Measurements from ENCODE around the gene SLC30A3.
"Not testable (repeated sequence)": the region's sequence is repeated elsewhere in the genome, so short reads cannot be mapped to it uniquely, and the experiment has no call there.

Gene SLC30A3

GRCh38 chr2:27300606-27301005 is 37.8 kb upstream of the SLC30A3 start:
- not testable (repeated sequence) for H3K27ac Mint-ChIP-seq; DNase-seq; H3K36me3 Mint-ChIP-seq (ENCODE audit: insufficient read depth); H3K9me3 Mint-ChIP-seq; ATAC-seq (replicated peaks); H3K4me3 Mint-ChIP-seq; H3K4me1 Mint-ChIP-seq (ENCODE audit: low read depth in 2 of 2)
- H3K27me3 Mint-ChIP-seq: peaks cover 26 to 45% of the 10 kb centered on the region in 2 donors

GRCh38 chr2:27298391-27299080 is 35.7 kb upstream of the SLC30A3 start:
- ATAC-seq (replicated peaks) (no peak), DNase-seq (no peak)
- Mint-ChIP-seq H3K27ac (no peak overlapping the region), H3K27me3 (peaks cover 26 to 37% of the 10 kb centered on the region in 2 donors), H3K4me1 (ENCODE audit: low read depth in 2 of 2) (peaks cover 0 to 5% of the 10 kb centered on the region in 2 donors), H3K4me3 (no peak overlapping the region), H3K9me3 (no peaks in the 10 kb centered on the region), H3K36me3 (ENCODE audit: insufficient read depth) (no peaks in the 10 kb centered on the region)

GRCh38 chr2:27297195-27297594 is 34.3 kb upstream of the SLC30A3 start:
- Mint-ChIP-seq H3K36me3 (ENCODE audit: insufficient read depth) (no peaks in the 10 kb centered on the region), H3K27ac (no peak overlapping the region), H3K27me3 (peaks cover 32 to 39% of the 10 kb centered on the region in 2 donors), H3K4me3 (no peak overlapping the region), H3K4me1 (ENCODE audit: low read depth in 2 of 2) (no peaks in the 10 kb centered on the region), H3K9me3 (no peaks in the 10 kb centered on the region)
- no peak for ATAC-seq (replicated peaks)
- DNase-seq: no peak

DNA sequence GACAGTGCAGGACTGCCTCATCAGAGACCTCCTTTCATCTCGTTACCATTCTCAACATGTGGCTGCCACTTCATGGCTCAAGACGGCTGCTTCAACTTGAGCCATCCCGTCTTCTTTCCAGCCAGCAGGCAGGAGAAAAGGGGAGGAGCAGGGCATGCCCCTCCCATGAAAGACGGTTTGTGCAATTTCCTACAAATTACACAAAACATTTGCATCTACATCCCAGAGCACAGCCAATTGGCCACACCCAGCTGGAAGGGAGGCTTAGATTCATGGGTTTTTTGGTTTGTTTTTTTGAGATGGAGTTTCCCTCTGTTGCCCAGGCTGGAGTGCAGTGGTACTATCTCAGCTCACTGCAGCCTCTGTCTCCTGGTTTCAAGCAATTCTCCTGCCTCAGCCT is 33.6 kb upstream of the SLC30A3 start:
- no peaks in the 10 kb centered on the region for H3K36me3 Mint-ChIP-seq (ENCODE audit: insufficient read depth)
- no peak overlapping the region for H3K27ac Mint-ChIP-seq

GRCh38 chr2:27294928-27295327 is 32.1 kb upstream of the SLC30A3 start:
- Mint-ChIP-seq H3K27me3 (peaks cover 39 to 49% of the 10 kb centered on the region in 2 donors), H3K4me3 (no peak overlapping the region), H3K4me1 (ENCODE audit: low read depth in 2 of 2) (no peaks in the 10 kb centered on the region)

More for the DNA sequence above, 33.6 kb upstream of the SLC30A3 start:
- H3K4me1 Mint-ChIP-seq (ENCODE audit: low read depth in 2 of 2): no peaks in the 10 kb centered on the region
- ATAC-seq (replicated peaks): no peak
- H3K27me3 Mint-ChIP-seq: peaks cover 37 to 46% of the 10 kb centered on the region in 2 donors
- no peak for DNase-seq
- H3K9me3 Mint-ChIP-seq: no peaks in the 10 kb centered on the region
- H3K4me3 Mint-ChIP-seq: no peak overlapping the region

GRCh38 chr2:27291865-27292264 is 29.0 kb upstream of the SLC30A3 start:
- Mint-ChIP-seq H3K4me3 (no peak overlapping the region), H3K27me3 (peaks cover 20 to 49% of the 10 kb centered on the region in 2 donors), H3K27ac (no peak overlapping the region), H3K9me3 (no peaks in the 10 kb centered on the region), H3K36me3 (ENCODE audit: insufficient read depth) (no peaks in the 10 kb centered on the region), H3K4me1 (ENCODE audit: low read depth in 2 of 2) (no peaks in the 10 kb centered on the region)
- no peak for DNase-seq
- ATAC-seq (replicated peaks): no peak

More at GRCh38 chr2:27294928-27295327, 32.1 kb upstream of the SLC30A3 start:
- ATAC-seq (replicated peaks) (no peak), DNase-seq (no peak)
- Mint-ChIP-seq H3K9me3 (no peaks in the 10 kb centered on the region), H3K36me3 (ENCODE audit: insufficient read depth) (no peaks in the 10 kb centered on the region), H3K27ac (no peak overlapping the region)

GRCh38 chr2:27290549-27290948 is 27.7 kb upstream of the SLC30A3 start:
- Mint-ChIP-seq H3K27ac (no peak overlapping the region), H3K4me3 (no peak overlapping the region), H3K27me3 (peaks cover 25 to 42% of the 10 kb centered on the region in 2 donors), H3K36me3 (ENCODE audit: insufficient read depth) (no peaks in the 10 kb centered on the region), H3K9me3 (no peaks in the 10 kb centered on the region), H3K4me1 (ENCODE audit: low read depth in 2 of 2) (no peaks in the 10 kb centered on the region)
- no peak for ATAC-seq (replicated peaks)
- no peak for DNase-seq

DNA sequence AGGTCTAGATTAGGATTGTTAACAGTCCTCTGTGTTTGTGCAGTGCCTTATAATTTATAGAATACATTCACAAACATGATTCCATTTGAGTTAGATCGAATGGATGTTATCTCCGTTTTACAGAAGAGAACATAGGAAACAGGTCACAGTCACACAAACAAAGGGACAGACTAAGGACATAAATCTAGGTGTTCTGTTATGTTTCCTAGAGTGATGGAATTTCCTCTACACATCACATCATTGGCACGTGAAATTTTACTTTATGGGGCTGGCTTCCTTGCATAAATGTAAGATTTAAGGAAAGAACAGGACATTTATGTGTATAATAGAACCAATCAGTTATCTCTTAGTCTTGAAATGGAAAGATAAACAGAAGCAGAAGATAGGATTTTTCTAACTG is 25.8 kb upstream of the SLC30A3 start:
- Mint-ChIP-seq H3K4me3 (no peak overlapping the region), H3K9me3 (no peaks in the 10 kb centered on the region), H3K27ac (no peak overlapping the region), H3K27me3 (peaks cover 20 to 55% of the 10 kb centered on the region in 2 donors), H3K36me3 (ENCODE audit: insufficient read depth) (no peaks in the 10 kb centered on the region), H3K4me1 (ENCODE audit: low read depth in 2 of 2) (no peaks in the 10 kb centered on the region)
- DNase-seq: no peak
- no peak for ATAC-seq (replicated peaks)

DNA sequence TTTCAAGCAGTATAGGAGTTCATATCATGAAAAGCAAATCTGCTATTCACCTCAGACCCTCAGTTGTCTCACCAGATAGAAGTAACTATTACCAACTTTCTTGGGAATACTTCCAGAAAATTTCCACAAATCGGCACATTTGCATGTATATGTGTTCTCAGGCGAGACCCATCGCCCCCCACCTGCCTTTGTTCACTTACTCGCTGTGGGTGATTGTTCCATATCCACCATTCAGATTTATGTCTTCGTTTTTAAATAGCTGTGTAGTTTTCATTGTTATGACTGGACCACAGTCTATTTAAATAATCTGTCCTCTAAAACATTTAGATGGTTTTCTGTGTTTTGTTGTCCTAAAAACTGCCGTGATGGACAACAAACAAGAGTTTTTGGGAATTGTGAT is 22.6 kb upstream of the SLC30A3 start:
- Mint-ChIP-seq H3K9me3 (no peaks in the 10 kb centered on the region), H3K4me3 (no peak overlapping the region), H3K36me3 (ENCODE audit: insufficient read depth) (no peaks in the 10 kb centered on the region), H3K27ac (no peak overlapping the region), H3K4me1 (ENCODE audit: low read depth in 2 of 2) (no peaks in the 10 kb centered on the region), H3K27me3 (peaks cover 27 to 73% of the 10 kb centered on the region in 2 donors)
- ATAC-seq (replicated peaks) (no peak), DNase-seq (no peak)

DNA sequence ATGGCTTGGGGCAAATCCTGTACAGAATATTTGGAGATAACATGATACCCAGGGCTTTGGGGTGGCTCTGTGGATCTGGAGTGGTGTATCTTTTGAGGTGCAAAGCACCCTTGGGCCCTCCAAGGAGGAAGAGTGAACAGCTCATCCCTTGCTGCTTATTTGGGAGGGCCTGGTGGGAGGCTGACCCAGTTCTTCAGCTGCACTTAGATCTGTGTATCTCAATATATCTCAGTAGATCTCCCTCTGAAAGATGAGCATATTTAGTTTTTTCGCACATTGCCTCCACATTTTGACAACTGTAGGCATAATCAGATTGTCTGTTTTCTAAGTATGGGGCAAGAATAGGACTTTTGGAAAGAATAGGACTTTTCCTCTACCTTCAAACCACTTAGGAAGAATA is 22.1 kb upstream of the SLC30A3 start:
- Mint-ChIP-seq H3K27me3 (peaks cover 27 to 75% of the 10 kb centered on the region in 2 donors), H3K4me1 (ENCODE audit: low read depth in 2 of 2) (no peaks in the 10 kb centered on the region), H3K4me3 (no peak overlapping the region), H3K9me3 (no peaks in the 10 kb centered on the region), H3K27ac (no peak overlapping the region), H3K36me3 (ENCODE audit: insufficient read depth) (no peaks in the 10 kb centered on the region)
- DNase-seq (no peak), ATAC-seq (replicated peaks) (no peak)

DNA sequence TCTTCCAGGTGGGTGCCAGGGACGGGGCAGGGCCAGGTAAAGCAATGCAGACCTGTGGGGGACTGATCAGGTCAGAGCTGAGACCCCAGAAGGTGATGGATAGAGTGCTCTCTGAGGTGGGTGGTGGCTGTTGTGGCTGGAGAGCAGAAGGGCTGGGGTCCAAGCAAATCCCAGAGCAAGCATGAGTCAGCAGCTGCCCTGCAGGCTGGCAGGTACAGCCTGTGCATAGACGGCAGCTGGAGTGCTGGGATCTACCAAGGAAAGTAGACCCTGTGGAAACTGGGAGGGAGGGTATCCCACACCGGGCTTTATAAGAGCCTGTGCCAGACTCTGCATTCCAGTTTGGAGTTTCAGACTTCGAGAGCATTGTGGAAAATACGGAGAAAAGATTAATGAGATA is 20.0 kb upstream of the SLC30A3 start:
- Mint-ChIP-seq H3K27me3 (peaks cover 38 to 78% of the 10 kb centered on the region in 2 donors), H3K36me3 (ENCODE audit: insufficient read depth) (no peaks in the 10 kb centered on the region), H3K4me3 (no peak overlapping the region), H3K27ac (no peak overlapping the region), H3K9me3 (no peaks in the 10 kb centered on the region), H3K4me1 (ENCODE audit: low read depth in 2 of 2) (no peaks in the 10 kb centered on the region)
- DNase-seq: no peak
- no peak for ATAC-seq (replicated peaks)

- Mint-ChIP-seq H3K36me3 (ENCODE audit: insufficient read depth) (no peaks in the 10 kb centered on the region), H3K27ac (no peak within 1 kb of the TSS), H3K4me1 (ENCODE audit: low read depth in 2 of 2) (no peaks in the 10 kb centered on the region), H3K27me3 (peaks cover 45 to 78% of the 10 kb centered on the region in 2 donors), H3K4me3 (no peak within 1 kb of the TSS), H3K9me3 (no peaks in the 10 kb centered on the region)
- no peak for ATAC-seq (replicated peaks)
- DNase-seq: no peak
Measured at GRCh38 chr2:27281855-27282559, 19.2 kb upstream of the SLC30A3 start, which contains the start of gene TRIM54. TSS of gene TRIM54 (plus strand) at chr2:27282429. CDS start at chr2:27282732, 303 bp downstream.

- Mint-ChIP-seq H3K27me3 (peaks cover 41 to 77% of the 10 kb centered on the region in 2 donors), H3K4me3 (no peak overlapping the region), H3K9me3 (no peaks in the 10 kb centered on the region), H3K4me1 (ENCODE audit: low read depth in 2 of 2) (no peaks in the 10 kb centered on the region), H3K36me3 (ENCODE audit: insufficient read depth) (no peaks in the 10 kb centered on the region), H3K27ac (no peak overlapping the region)
- ATAC-seq (replicated peaks) (no peak), DNase-seq (no peak)
Measured at GRCh38 chr2:27281442-27281841, 18.6 kb upstream of the SLC30A3 start.

- Mint-ChIP-seq H3K4me3 (no peak overlapping the region), H3K9me3 (no peaks in the 10 kb centered on the region)
Measured at GRCh38 chr2:27280826-27281225, 18.0 kb upstream of the SLC30A3 start.

More at GRCh38 chr2:27280826-27281225, 18.0 kb upstream of the SLC30A3 start:
- no peak for DNase-seq
- ATAC-seq (replicated peaks): no peak
- Mint-ChIP-seq H3K36me3 (ENCODE audit: insufficient read depth) (no peaks in the 10 kb centered on the region), H3K4me1 (ENCODE audit: low read depth in 2 of 2) (no peaks in the 10 kb centered on the region), H3K27ac (no peak overlapping the region), H3K27me3 (peaks cover 41 to 83% of the 10 kb centered on the region in 2 donors)

All from effector memory CD8-positive, alpha-beta T cell (primary cell).